Uterus (tissue), 2 donors: ENCODE measurements around the gene CDK6.

ENCODE experiments used
- POLR2A ChIP-seq, 2 donors: fragments of 450-650 bp; IDR thresholded peaks; one replicate each; pipeline ENCODE4 v1.6.1; 2016; ENCODE audit warnings: antibody characterized with exemption in 2 of 2, mild to moderate bottlenecking in 1 of 2, moderate library complexity in 1 of 2
- TF ChIP-seq, protein P1 (sequence below), 4 experiments: fragments of 200-600 bp in 2 of 4; fragments of 450-650 bp in 2 of 4; sonication (generic) in 2 of 4; IDR thresholded peaks; one replicate each; pipeline ENCODE4 v1.5.1; 2016 to 2019; ENCODE audit warnings: antibody characterized with exemption in 4 of 4, mild to moderate bottlenecking in 2 of 4, moderate library complexity in 1 of 4

- TF ChIP-seq, protein P1, sequence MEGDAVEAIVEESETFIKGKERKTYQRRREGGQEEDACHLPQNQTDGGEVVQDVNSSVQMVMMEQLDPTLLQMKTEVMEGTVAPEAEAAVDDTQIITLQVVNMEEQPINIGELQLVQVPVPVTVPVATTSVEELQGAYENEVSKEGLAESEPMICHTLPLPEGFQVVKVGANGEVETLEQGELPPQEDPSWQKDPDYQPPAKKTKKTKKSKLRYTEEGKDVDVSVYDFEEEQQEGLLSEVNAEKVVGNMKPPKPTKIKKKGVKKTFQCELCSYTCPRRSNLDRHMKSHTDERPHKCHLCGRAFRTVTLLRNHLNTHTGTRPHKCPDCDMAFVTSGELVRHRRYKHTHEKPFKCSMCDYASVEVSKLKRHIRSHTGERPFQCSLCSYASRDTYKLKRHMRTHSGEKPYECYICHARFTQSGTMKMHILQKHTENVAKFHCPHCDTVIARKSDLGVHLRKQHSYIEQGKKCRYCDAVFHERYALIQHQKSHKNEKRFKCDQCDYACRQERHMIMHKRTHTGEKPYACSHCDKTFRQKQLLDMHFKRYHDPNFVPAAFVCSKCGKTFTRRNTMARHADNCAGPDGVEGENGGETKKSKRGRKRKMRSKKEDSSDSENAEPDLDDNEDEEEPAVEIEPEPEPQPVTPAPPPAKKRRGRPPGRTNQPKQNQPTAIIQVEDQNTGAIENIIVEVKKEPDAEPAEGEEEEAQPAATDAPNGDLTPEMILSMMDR (IDR thresholded peaks at IDR 0.05): peak in 2 of 4 experiments; percentile 23 to 45
- TF ChIP-seq POLR2A (IDR thresholded peaks at IDR 0.05): no peak
Measured at GRCh38 chr7:92833766-92834506, 2.4 kb downstream of the CDK6 start.
